RWPE1 (cell line): ENCODE results near the gene ANAPC2.

Experiments used
- CTCF ChIA-PET: fragments of 350-600 bp; sonication (Branson Sonifier 250); formaldehyde crosslinking; extraction: SDS; loops from one replicate; lab custom pipeline; 2021; lab: Yijun Ruan, JAX
- POLR2A ChIA-PET: fragments of 400-600 bp; formaldehyde crosslinking; extraction: SDS; loops from one replicate; lab custom pipeline; 2020; ENCODE audit warnings: antibody characterized with exemption; ENCODE audit not compliant: low non-redundant PET; lab: Yijun Ruan, JAX
- DNase-seq: peaks from one replicate; pipeline ENCODE4 v3.0.0; 2012; ENCODE audit warnings: low spot score
- H3K27ac ChIP-seq: fragments of 450-650 bp; 2 replicates; pipeline ENCODE4 v1.5.1; 2017
- TF ChIP-seq, protein P1 (sequence below): fragments of 450-650 bp; conservative IDR thresholded peaks from 2 replicates; pipeline ENCODE4 v1.5.1; 2017; ENCODE audit warnings: low read depth, mild to moderate bottlenecking

The ANAPC2 gene

DNA sequence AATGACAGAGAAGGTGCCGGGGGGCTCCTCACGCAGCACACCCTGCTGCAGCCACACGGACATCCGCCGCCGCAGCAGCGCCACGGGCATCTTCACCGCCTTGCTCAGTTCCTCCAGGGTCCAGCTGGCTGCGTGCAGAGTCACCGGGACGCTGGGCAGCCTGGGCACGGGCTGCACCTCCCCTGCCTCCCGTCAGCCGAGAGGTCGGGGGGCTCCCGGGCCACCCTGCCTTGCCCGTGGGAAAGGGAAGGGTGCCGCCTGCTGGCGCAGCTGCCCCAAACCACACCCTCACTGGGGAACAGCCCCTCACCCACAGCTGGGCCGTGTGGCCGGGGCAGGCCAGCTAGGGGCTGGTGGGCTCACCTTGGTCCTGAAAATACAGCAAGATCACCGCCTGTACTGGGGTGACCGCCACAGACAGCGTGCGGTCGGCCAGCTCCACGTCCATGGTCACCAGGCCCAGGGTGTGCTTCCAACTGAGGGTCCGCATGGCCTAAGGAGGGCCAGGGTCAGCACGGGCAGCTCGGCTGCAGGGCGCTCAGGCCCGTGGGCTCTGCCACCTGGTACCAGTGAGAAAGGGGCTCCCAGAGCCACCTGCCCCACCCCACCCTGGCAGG, 12.9 kb downstream of the ANAPC2 start:
- no peak for DNase-seq
- no peak overlapping the region for H3K27ac ChIP-seq
- TF ChIP-seq, protein P1, sequence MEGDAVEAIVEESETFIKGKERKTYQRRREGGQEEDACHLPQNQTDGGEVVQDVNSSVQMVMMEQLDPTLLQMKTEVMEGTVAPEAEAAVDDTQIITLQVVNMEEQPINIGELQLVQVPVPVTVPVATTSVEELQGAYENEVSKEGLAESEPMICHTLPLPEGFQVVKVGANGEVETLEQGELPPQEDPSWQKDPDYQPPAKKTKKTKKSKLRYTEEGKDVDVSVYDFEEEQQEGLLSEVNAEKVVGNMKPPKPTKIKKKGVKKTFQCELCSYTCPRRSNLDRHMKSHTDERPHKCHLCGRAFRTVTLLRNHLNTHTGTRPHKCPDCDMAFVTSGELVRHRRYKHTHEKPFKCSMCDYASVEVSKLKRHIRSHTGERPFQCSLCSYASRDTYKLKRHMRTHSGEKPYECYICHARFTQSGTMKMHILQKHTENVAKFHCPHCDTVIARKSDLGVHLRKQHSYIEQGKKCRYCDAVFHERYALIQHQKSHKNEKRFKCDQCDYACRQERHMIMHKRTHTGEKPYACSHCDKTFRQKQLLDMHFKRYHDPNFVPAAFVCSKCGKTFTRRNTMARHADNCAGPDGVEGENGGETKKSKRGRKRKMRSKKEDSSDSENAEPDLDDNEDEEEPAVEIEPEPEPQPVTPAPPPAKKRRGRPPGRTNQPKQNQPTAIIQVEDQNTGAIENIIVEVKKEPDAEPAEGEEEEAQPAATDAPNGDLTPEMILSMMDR = peak; percentile 26; the same call in 1 of the 2 replicates
- POLR2A ChIA-PET = no interaction called here
- CTCF ChIA-PET = interaction anchor here (1.1 to 1.9 kb wide), 5 partner anchors 12 to 63 kb away, joined by 3 to 11 read pairs (median 5); partner anchors contain the start of genes ANAPC2 and SSNA1

DNA sequence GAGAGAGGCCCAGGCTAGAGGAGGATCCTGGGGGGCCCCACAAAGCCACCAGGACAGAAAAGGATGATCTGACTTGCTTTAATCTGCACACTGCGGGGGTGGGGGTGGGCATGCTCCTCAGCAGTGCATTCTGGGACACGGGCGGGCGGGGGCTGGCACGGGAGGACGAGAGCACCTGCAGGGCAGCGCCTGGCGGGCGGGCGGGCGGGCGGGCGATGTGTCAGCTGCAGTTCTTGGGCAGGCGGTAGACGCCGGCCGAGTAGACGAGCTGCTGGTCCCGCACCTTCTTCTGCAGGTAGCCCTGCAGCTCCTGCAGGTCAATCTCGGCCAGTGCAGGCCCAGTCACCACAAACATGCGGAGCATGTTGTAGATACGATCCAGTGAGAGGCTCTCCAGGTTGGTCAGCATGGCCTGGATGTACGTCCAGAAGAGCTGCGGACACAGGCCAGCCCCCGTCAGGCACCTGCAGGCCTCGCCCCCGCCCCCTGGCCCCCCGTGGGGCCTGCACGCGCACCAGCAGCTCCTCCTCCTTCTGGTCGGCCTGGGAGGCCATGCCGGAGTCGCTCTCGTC, 13.6 kb downstream of the ANAPC2 start:
- TF ChIP-seq, protein P1 = no peak
- CTCF ChIA-PET = interaction anchor here (0.7 to 1.7 kb wide), 4 partner anchors 8 to 64 kb away, joined by 3 to 5 read pairs (median 3); no protein-coding TSS in a partner anchor
- no peak for DNase-seq
- H3K27ac ChIP-seq = no peak overlapping the region
- POLR2A ChIA-PET = no interaction called here

DNA sequence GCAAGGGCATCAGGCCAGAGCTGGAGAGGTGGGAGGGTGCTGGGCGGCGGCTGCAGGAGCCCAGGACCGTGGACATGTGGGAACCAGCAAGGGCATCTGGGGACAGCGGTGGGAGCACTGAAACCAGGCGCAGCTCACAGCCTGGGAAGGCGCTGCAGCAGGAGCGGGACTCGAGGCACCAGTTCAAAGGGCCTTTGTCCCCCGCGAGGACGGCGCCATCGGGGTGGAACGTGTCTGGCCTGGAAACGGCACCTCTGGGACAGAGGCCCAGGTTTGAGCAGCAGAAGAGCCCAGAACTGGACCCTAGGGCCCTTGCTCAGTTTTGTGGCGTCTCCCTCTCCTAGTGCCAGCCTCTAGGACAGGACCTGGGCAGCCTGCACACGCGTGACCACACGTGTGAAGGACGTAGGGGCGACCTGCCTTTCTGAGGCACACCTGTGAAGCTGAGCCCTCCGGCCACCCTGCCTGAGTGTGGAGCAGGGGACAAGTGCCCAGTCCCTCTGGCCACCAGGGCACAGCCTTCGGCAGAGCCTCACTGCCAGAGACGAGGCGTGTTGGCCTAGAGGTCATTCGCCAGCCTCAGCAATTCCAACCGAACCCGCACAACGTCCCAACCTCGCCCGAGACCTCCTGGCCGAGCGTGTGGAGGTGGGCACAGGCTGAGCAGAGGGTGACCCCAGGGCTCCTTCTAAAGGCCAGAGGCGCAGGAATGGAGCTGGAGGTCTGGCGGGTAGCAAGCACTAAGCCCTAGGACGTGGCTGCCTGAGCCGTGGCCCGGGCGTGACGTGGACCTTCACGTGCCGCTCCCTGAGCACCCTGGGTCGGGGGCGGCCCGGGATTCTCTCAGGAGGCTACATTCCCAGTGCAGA, 14.3 kb downstream of the ANAPC2 start:
- TF ChIP-seq, protein P1 = no peak

DNA sequence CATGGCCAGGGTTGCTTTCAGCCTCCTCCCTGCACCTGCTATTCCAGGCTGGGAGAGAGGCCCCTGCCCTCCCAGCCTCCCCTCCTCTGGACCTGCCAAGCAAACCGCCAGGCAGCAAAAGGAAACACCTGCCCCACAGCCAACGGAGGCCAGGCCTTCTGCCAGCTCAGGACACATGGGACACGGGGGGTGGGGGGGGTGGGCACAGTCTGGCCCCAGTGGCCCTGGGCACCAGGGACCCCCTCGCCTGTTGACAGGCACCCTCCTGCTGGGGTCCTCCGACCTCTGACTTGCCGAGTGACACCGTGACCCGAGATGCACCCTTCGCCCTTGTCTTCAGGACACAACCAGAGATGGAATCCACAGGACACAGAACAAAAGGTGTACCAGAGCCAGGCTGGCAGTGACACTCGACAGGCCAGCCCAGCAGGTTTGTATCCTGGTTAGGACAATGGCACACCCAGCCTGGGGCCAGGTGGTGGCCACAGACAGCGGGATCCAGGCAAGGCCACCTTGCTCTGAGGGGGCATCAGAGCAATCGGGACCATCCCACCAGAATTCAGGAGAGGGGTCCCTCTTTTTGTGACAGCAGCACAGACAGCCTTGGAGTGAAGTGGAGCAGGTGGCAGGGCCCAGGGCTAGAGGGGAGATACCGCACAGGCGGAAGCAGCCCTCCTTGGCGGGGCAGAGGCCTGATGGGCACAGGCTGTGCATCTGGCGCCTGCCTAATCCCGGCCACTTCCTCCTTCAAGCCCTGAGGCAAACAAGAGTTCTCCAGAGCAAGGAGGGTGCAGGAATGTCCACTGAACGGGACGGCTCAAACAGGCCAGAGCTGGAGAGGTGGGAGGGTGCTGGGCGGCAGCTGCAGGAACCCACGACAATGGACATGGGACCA, 15.2 kb downstream of the ANAPC2 start:
- ChIA-PET POLR2A (no interaction called here), CTCF (interaction anchor here (0.6 to 1.0 kb wide), 3 partner anchors 28 to 127 kb away, joined by 3 read pairs; partner anchors contain the start of gene NPDC1)
- DNase-seq = no peak
- TF ChIP-seq, protein P1 = no peak
- no peak overlapping the region for H3K27ac ChIP-seq

More for the DNA sequence above, 14.3 kb downstream of the ANAPC2 start:
- no peak for DNase-seq
- ChIA-PET POLR2A (no interaction called here), CTCF (interaction anchor here (1.0 to 1.7 kb wide), 4 partner anchors 54 to 128 kb away, joined by 3 to 5 read pairs (median 3); partner anchors contain the start of gene NPDC1)
- no peak overlapping the region for H3K27ac ChIP-seq

DNA sequence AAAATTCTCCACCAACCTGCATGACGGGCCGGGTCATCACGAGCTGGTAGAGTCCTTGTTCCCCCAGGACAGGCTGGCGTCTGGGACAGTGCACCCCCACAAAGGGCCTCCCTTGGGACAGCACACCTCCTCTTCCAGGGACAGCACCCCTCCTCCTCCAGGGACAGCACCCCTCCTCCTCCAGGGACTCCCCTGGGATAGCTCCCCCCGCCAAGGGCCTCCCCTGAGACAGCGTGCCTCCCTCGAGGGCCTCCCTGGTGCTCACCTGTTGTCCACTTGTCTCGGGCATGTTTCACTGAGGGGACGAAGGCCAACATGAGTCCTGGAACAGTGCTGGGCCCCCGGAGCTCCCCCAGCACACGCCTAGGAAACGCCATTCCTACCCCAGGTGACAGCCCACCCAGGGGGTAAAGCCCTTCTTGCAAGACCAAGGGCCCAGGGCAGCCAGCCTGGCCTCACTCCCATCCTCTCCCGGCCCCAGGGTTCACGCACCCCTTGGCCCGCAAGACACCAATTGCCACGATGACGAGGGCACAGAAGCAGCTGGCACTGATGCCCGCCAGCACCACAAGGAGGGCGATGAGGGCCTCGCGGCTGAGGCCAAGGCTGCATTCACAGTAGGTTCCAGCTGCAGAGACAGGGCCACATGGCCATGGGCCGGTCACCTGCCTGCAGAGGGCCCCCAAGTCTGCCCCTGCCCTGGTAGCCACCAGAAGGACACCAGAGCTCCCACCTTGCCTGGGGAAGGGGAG, 17.0 kb downstream of the ANAPC2 start:
- TF ChIP-seq, protein P1 = no peak
- CTCF ChIA-PET = interaction anchor here (0.5 to 1.9 kb wide), 4 partner anchors 9 to 89 kb away, joined by 4 to 5 read pairs (median 4); partner anchors contain the start of gene RNF224
- no peak overlapping the region for H3K27ac ChIP-seq
- POLR2A ChIA-PET = interaction anchor here (0.7 kb wide), 1 partner anchor 34 kb away, joined by 3 read pairs; the partner anchor contains the start of gene NDOR1
- no peak for DNase-seq
